WTC11 (cell line): ENCODE measurements around the gene PAM.

ENCODE experiments used
- CREB1 ChIP-seq: sonication (generic); formaldehyde crosslinking; IDR thresholded peaks from 2 replicates; pipeline ENCODE4 v1.8.0; 2023; ENCODE audit warnings: mild to moderate bottlenecking, missing genetic modification reagents
- CREM ChIP-seq: sonication (generic); formaldehyde crosslinking; IDR thresholded peaks from 2 replicates; pipeline ENCODE4 v1.8.1; 2022; ENCODE audit warnings: mild to moderate bottlenecking, missing genetic modification reagents, moderate library complexity
- IRF2 ChIP-seq: sonication (generic); formaldehyde crosslinking; IDR thresholded peaks from 2 replicates; pipeline ENCODE4 v1.8.0; 2022; ENCODE audit warnings: low read depth, missing genetic modification reagents, borderline replicate concordance
- RELA ChIP-seq: sonication (generic); formaldehyde crosslinking; IDR thresholded peaks from 2 replicates; pipeline ENCODE4 v1.8.1; 2022; ENCODE audit warnings: missing genetic modification reagents, mild to moderate bottlenecking, borderline replicate concordance
- TEAD4 ChIP-seq: sonication (generic); formaldehyde crosslinking; IDR thresholded peaks from 2 replicates; pipeline ENCODE4 v1.8.0; 2022; ENCODE audit warnings: mild to moderate bottlenecking, missing genetic modification reagents
- ZBTB21 ChIP-seq: sonication (generic); formaldehyde crosslinking; IDR thresholded peaks from 2 replicates; pipeline ENCODE4 v1.8.1; 2023; ENCODE audit warnings: mild to moderate bottlenecking, missing genetic modification reagents, borderline replicate concordance
- ZNF263 ChIP-seq: sonication (generic); formaldehyde crosslinking; IDR thresholded peaks from 2 replicates; pipeline ENCODE4 v1.8.1; 2022; ENCODE audit warnings: low read depth, mild to moderate bottlenecking, moderate library complexity, missing genetic modification reagents
- ZNF416 ChIP-seq: fragments of 250-450 bp; sonication (Bioruptor Pico); IDR thresholded peaks from 2 replicates; pipeline ENCODE4 v1.9.0; 2021; ENCODE audit warnings: mild to moderate bottlenecking, inconsistent platforms
- TF ChIP-seq, protein P1 (sequence below): fragments of 200-600 bp; IDR thresholded peaks from 2 replicates; pipeline ENCODE4 v1.8.0; 2022; ENCODE audit warnings: antibody characterized with exemption
- TF ChIP-seq, protein P2 (sequence below): sonication (generic); formaldehyde crosslinking; conservative IDR thresholded peaks from 2 replicates; pipeline ENCODE4 v1.8.1; 2022; ENCODE audit warnings: mild to moderate bottlenecking, missing genetic modification reagents
- TF ChIP-seq, protein P3 (sequence below): sonication (generic); formaldehyde crosslinking; IDR thresholded peaks from 2 replicates; pipeline ENCODE4 v1.8.0; 2022; ENCODE audit warnings: mild to moderate bottlenecking, missing genetic modification reagents
- TF ChIP-seq, protein P4 (sequence below): sonication (generic); formaldehyde crosslinking; IDR thresholded peaks from 2 replicates; pipeline ENCODE4 v1.8.0; 2022; ENCODE audit warnings: mild to moderate bottlenecking, missing genetic modification reagents
- TF ChIP-seq, protein P5 (sequence below): sonication (generic); formaldehyde crosslinking; IDR thresholded peaks from 2 replicates; pipeline ENCODE4 v1.8.1; 2022; ENCODE audit warnings: missing genetic modification reagents, borderline replicate concordance

DNA sequence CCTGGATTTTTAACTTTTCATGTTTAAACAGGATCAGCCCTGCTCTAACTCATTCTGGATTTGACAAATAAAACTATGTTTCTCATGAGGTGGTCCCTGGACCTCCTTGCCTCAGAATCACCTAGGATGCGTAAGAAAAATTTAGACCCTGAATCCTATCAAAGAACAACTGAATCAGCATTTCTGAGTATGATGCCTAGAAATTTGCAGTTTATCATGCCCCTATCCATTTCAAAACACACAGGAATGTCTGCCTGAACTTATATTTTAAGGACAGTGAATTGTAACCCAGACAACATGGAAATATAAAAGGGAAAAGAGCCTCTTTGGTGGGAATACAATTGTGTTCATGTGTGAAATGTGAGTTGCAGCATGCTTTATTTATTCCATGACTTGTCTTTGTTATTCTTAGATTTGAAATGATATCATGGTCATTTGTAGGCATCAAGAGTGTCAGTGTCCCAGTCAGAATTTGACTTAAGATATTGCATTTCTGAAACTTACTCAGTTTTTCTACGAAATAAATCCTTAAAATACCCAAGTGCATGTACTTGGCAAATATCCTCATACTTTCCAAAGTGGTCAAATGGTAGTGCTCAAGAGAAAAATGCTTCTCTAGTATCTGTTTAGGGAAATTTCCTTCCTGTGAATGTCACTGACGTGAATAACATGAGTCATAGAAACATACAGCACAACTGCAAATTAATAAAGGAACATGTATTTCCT lies 220.5 kb downstream of the PAM start:
- TF ChIP-seq RELA (no peak), ZBTB21 (CRISPR knock-in tag) (no peak), ZNF263 (CRISPR knock-in tag) (no peak), ZNF416 (CRISPR knock-in tag) (no peak), CREB1 (CRISPR knock-in tag) (no peak), IRF2 (CRISPR knock-in tag) (no peak), CREM (CRISPR knock-in tag) (no peak), TEAD4 (CRISPR knock-in tag) (no peak)
- TF ChIP-seq, protein P1, sequence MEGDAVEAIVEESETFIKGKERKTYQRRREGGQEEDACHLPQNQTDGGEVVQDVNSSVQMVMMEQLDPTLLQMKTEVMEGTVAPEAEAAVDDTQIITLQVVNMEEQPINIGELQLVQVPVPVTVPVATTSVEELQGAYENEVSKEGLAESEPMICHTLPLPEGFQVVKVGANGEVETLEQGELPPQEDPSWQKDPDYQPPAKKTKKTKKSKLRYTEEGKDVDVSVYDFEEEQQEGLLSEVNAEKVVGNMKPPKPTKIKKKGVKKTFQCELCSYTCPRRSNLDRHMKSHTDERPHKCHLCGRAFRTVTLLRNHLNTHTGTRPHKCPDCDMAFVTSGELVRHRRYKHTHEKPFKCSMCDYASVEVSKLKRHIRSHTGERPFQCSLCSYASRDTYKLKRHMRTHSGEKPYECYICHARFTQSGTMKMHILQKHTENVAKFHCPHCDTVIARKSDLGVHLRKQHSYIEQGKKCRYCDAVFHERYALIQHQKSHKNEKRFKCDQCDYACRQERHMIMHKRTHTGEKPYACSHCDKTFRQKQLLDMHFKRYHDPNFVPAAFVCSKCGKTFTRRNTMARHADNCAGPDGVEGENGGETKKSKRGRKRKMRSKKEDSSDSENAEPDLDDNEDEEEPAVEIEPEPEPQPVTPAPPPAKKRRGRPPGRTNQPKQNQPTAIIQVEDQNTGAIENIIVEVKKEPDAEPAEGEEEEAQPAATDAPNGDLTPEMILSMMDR: no peak
- TF ChIP-seq, protein P2, sequence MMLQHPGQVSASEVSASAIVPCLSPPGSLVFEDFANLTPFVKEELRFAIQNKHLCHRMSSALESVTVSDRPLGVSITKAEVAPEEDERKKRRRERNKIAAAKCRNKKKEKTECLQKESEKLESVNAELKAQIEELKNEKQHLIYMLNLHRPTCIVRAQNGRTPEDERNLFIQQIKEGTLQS (CRISPR knock-in tag): no peak
- TF ChIP-seq, protein P3, sequence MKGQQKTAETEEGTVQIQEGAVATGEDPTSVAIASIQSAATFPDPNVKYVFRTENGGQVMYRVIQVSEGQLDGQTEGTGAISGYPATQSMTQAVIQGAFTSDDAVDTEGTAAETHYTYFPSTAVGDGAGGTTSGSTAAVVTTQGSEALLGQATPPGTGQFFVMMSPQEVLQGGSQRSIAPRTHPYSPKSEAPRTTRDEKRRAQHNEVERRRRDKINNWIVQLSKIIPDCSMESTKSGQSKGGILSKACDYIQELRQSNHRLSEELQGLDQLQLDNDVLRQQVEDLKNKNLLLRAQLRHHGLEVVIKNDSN (CRISPR knock-in tag): no peak
- TF ChIP-seq, protein P4, sequence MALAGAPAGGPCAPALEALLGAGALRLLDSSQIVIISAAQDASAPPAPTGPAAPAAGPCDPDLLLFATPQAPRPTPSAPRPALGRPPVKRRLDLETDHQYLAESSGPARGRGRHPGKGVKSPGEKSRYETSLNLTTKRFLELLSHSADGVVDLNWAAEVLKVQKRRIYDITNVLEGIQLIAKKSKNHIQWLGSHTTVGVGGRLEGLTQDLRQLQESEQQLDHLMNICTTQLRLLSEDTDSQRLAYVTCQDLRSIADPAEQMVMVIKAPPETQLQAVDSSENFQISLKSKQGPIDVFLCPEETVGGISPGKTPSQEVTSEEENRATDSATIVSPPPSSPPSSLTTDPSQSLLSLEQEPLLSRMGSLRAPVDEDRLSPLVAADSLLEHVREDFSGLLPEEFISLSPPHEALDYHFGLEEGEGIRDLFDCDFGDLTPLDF: no peak
- TF ChIP-seq, protein P5, sequence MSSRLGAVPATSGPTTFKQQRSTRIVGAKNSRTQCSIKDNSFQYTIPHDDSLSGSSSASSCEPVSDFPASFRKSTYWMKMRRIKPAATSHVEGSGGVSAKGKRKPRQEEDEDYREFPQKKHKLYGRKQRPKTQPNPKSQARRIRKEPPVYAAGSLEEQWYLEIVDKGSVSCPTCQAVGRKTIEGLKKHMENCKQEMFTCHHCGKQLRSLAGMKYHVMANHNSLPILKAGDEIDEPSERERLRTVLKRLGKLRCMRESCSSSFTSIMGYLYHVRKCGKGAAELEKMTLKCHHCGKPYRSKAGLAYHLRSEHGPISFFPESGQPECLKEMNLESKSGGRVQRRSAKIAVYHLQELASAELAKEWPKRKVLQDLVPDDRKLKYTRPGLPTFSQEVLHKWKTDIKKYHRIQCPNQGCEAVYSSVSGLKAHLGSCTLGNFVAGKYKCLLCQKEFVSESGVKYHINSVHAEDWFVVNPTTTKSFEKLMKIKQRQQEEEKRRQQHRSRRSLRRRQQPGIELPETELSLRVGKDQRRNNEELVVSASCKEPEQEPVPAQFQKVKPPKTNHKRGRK (CRISPR knock-in tag): no peak
